Measurements from ENCODE around the gene BICC1.

GRCh38 chr10:58779594-58779993, 266.9 kb downstream of the BICC1 start:
- TF ChIP-seq SKIL (CRISPR knock-in tag; IDR thresholded peaks at IDR 0.05; ENCODE audit: borderline replicate concordance) (no peak), ETV6 (CRISPR knock-in tag; conservative IDR thresholded peaks at IDR 0.05) (no peak), ZNF556 (CRISPR knock-in tag; IDR thresholded peaks at IDR 0.05; ENCODE audit: borderline replicate concordance) (no peak)
